BLaER1 treated with 17β-estradiol and CSF1 and Interleukin-3, amounts not matched to agents 10 nM and 100 nM (cell line): ENCODE data around the gene PLXDC2.
A peak's percentile ranks its signal among the peaks of the same experiment; 100 is the strongest.

Source experiments
- H3K27ac ChIP-seq, 11 experiments: shearing (Covaris generic); formaldehyde crosslinking; 2 replicates each; pipeline ENCODE4 v1.8.1; 2022
- H3K27me3 ChIP-seq, 11 experiments: shearing (Covaris generic); formaldehyde crosslinking; 2 replicates each; pipeline ENCODE4 v1.8.1; 2022
- H3K36me3 ChIP-seq, 11 experiments: shearing (Covaris generic); formaldehyde crosslinking; 2 replicates each; pipeline ENCODE4 v1.8.1; 2022
- H3K4me1 ChIP-seq, 10 experiments: shearing (Covaris generic); formaldehyde crosslinking; 2 replicates each; pipeline ENCODE4 v1.8.1; 2022
- H3K4me2 ChIP-seq, 11 experiments: shearing (Covaris generic); formaldehyde crosslinking; 2 replicates each; pipeline ENCODE4 v1.8.1; 2022
- H3K4me3 ChIP-seq, 10 experiments: shearing (Covaris generic); formaldehyde crosslinking; 2 replicates each; pipeline ENCODE4 v1.8.1; 2022
- H3K9ac ChIP-seq, 11 experiments: shearing (Covaris generic); formaldehyde crosslinking; 2 replicates each; pipeline ENCODE4 v1.8.1; 2022
- H3K9me3 ChIP-seq, 11 experiments: shearing (Covaris generic); formaldehyde crosslinking; replicated peaks in 1 of 11; 2 replicates each; pipeline ENCODE4 v1.8.1; 2022
- H4K20me1 ChIP-seq, 11 experiments: shearing (Covaris generic); formaldehyde crosslinking; 2 replicates each; pipeline ENCODE4 v1.8.1; 2022
- Cebpa-rat ChIP-seq, 11 experiments: shearing (Covaris generic); IDR thresholded peaks; 2 replicates each; pipeline ENCODE4 v1.8.1; 2022

The PLXDC2 gene

GRCh38 chr10:19811540-19811939 lies 4.7 kb upstream of the PLXDC2 start:
- Histone ChIP-seq H3K9me3 (peaks cover 0 to 19% (median 0%) of the 10 kb centered on the region in 11 experiments; a peak in 3 of 22 replicates), H3K36me3 (no peaks in the 10 kb centered on the region), H3K4me3 (no peak overlapping the region), H3K4me2 (no peak overlapping the region), H3K4me1 (peaks cover 9 to 20% (median 15%) of the 10 kb centered on the region in 10 experiments), H3K9ac (no peak overlapping the region), H3K27ac (no peak overlapping the region), H3K27me3 (peaks cover 0 to 14% (median 8%) of the 10 kb centered on the region in 11 experiments; a peak in 10 of 22 replicates), H4K20me1 (no peaks in the 10 kb centered on the region)
- no peak for TF ChIP-seq Cebpa-rat (IDR thresholded peaks at IDR 0.05)

- Histone ChIP-seq H3K27me3 (peaks cover 0 to 24% (median 16%) of the 10 kb centered on the region in 11 experiments; a peak in 15 of 22 replicates), H3K9me3 (peaks cover 0 to 19% (median 0%) of the 10 kb centered on the region in 11 experiments; a peak in 3 of 22 replicates), H3K4me3 (no peak overlapping the region), H3K9ac (no peak overlapping the region), H3K4me1 (peaks cover 12 to 20% (median 15%) of the 10 kb centered on the region in 10 experiments), H3K27ac (no peak overlapping the region), H4K20me1 (peaks cover 0 to 11% (median 9%) of the 10 kb centered on the region in 11 experiments; a peak in 16 of 22 replicates), H3K36me3 (no peaks in the 10 kb centered on the region), H3K4me2 (0 out of 22 replicates have a peak overlapping the region, but pooled peaks of 1 of the 11 experiments have one; percentile 14)
- TF ChIP-seq Cebpa-rat (IDR thresholded peaks at IDR 0.05): no peak
Observed at GRCh38 chr10:19812976-19813375, 3.3 kb upstream of the PLXDC2 start.

- Histone ChIP-seq H3K36me3 (0 out of 22 replicates have a peak, but pooled peaks cover 0 to under 1% (median 0%) of the 10 kb centered on the region in 11 experiments), H3K4me1 (peaks cover 12 to 31% (median 26%) of the 10 kb centered on the region in 10 experiments), H3K9ac (peak overlapping the region; percentile 81 to 96 (median 90)), H3K27me3 (peaks cover 0 to 32% (median 23%) of the 10 kb centered on the region in 11 experiments; a peak in 15 of 22 replicates), H3K9me3 (peaks cover 0 to 7% (median 0%) of the 10 kb centered on the region in 11 experiments; a peak in 2 of 22 replicates), H3K4me2 (peak overlapping the region; percentile 78 to 97 (median 90)), H3K27ac (peak overlapping the region; percentile 80 to 96 (median 91)), H3K4me3 (peak overlapping the region; percentile 79 to 99 (median 86)), H4K20me1 (peaks cover 8 to 22% (median 11%) of the 10 kb centered on the region in 11 experiments; a peak in 17 of 22 replicates)
- TF ChIP-seq Cebpa-rat (IDR thresholded peaks at IDR 0.05): no peak
Observed at GRCh38 chr10:19815036-19815730, 1.0 kb upstream of the PLXDC2 start.

GRCh38 chr10:19815731-19816410 lies 361 bp upstream of the PLXDC2 start:
- H3K4me3 ChIP-seq: peak overlapping the region; percentile 79 to 99 (median 86)
- H3K4me1 ChIP-seq: peaks cover 15 to 38% (median 27%) of the 10 kb centered on the region in 10 experiments
- H3K9ac ChIP-seq: peak overlapping the region; percentile 81 to 96 (median 90)
- peaks cover 0 to 32% (median 23%) of the 10 kb centered on the region in 11 experiments; a peak in 15 of 22 replicates for H3K27me3 ChIP-seq
- H3K27ac ChIP-seq: peak overlapping the region; percentile 80 to 96 (median 91)
- peaks cover 0 to 8% (median 3%) of the 10 kb centered on the region in 11 experiments; a peak in 11 of 22 replicates for H3K36me3 ChIP-seq
- TF ChIP-seq Cebpa-rat (IDR thresholded peaks at IDR 0.05): no peak
- H3K4me2 ChIP-seq: peak overlapping the region; percentile 78 to 97 (median 90)
- H4K20me1 ChIP-seq: peaks cover 10 to 26% (median 13%) of the 10 kb centered on the region in 11 experiments; a peak in 17 of 22 replicates
- H3K9me3 ChIP-seq: no peaks in the 10 kb centered on the region

GRCh38 chr10:19817231-19817933 lies 1.1 kb downstream of the PLXDC2 start:
- Histone ChIP-seq H3K9ac (peak overlapping the region; percentile 81 to 96 (median 90)), H3K27ac (peak overlapping the region; percentile 80 to 96 (median 91)), H3K27me3 (peaks cover 0 to 32% (median 23%) of the 10 kb centered on the region in 11 experiments; a peak in 15 of 22 replicates), H3K9me3 (no peaks in the 10 kb centered on the region), H3K36me3 (peaks cover 0 to 11% (median 6%) of the 10 kb centered on the region in 11 experiments; a peak in 11 of 22 replicates), H4K20me1 (peaks cover 10 to 31% (median 14%) of the 10 kb centered on the region in 11 experiments; a peak in 17 of 22 replicates), H3K4me1 (peaks cover 15 to 43% (median 27%) of the 10 kb centered on the region in 10 experiments), H3K4me3 (peak overlapping the region; percentile 79 to 99 (median 86)), H3K4me2 (peak overlapping the region; percentile 70 to 97 (median 90))
- no peak for TF ChIP-seq Cebpa-rat (IDR thresholded peaks at IDR 0.05)

GRCh38 chr10:19818876-19819275 lies 2.6 kb downstream of the PLXDC2 start:
- Histone ChIP-seq H3K27me3 (peaks cover 0 to 32% (median 23%) of the 10 kb centered on the region in 11 experiments; a peak in 15 of 22 replicates), H3K36me3 (peaks cover 0 to 14% (median 6%) of the 10 kb centered on the region in 11 experiments; a peak in 11 of 22 replicates), H3K27ac (peak overlapping the region in 8 of 11 experiments; percentile 5 to 96 (median 91); a peak in 13 of 22 replicates), H3K9ac (peak overlapping the region in 10 of 11 experiments; percentile 81 to 96 (median 90); a peak in 14 of 22 replicates), H4K20me1 (peaks cover 10 to 33% (median 15%) of the 10 kb centered on the region in 11 experiments; a peak in 17 of 22 replicates), H3K4me1 (peaks cover 20 to 44% (median 30%) of the 10 kb centered on the region in 10 experiments), H3K4me2 (peak overlapping the region; percentile 70 to 97 (median 90)), H3K4me3 (peak overlapping the region; percentile 79 to 99 (median 86); a peak in 19 of 20 replicates), H3K9me3 (no peaks in the 10 kb centered on the region)
- TF ChIP-seq Cebpa-rat (IDR thresholded peaks at IDR 0.05): no peak

- Histone ChIP-seq H3K4me1 (peaks cover 20 to 44% (median 31%) of the 10 kb centered on the region in 10 experiments), H3K4me2 (peak overlapping the region in 10 of 11 experiments; percentile 52 to 95 (median 88); a peak in 15 of 22 replicates), H3K36me3 (peaks cover 0 to 14% (median 6%) of the 10 kb centered on the region in 11 experiments; a peak in 11 of 22 replicates), H4K20me1 (peaks cover 10 to 40% (median 15%) of the 10 kb centered on the region in 11 experiments; a peak in 17 of 22 replicates), H3K9ac (peak overlapping the region in 5 of 11 experiments; percentile 10 to 96 (median 90); a peak in 6 of 22 replicates), H3K4me3 (peak overlapping the region in 8 of 10 experiments; percentile 79 to 99 (median 88); a peak in 15 of 20 replicates), H3K27me3 (peaks cover 0 to 28% (median 20%) of the 10 kb centered on the region in 11 experiments; a peak in 15 of 22 replicates), H3K9me3 (no peaks in the 10 kb centered on the region), H3K27ac (peak overlapping the region in 8 of 11 experiments; percentile 5 to 96 (median 91); a peak in 13 of 22 replicates)
- 0 out of 22 replicates have a peak, but pooled peaks of 1 of the 11 experiments have one; percentile 10 for TF ChIP-seq Cebpa-rat (IDR thresholded peaks at IDR 0.05)
Observed at GRCh38 chr10:19819419-19820033, 3.3 kb downstream of the PLXDC2 start.
